Loucy (cell line): ENCODE results near the gene IRF2BP1.

Experiments used
- CTCF ChIP-seq: fragments of 200-600 bp; sonication (generic); conservative IDR thresholded peaks from 2 replicates; pipeline ENCODE4 v1.5.1; 2014; ENCODE audit warnings: mild to moderate bottlenecking, antibody characterized with exemption, low read length
- EZH2phosphoT487 ChIP-seq: fragments of 200-600 bp; IDR thresholded peaks from 2 replicates; pipeline ENCODE4 v1.6.1; 2018; ENCODE audit warnings: antibody characterized with exemption, mild to moderate bottlenecking, moderate library complexity, borderline replicate concordance

GRCh38 chr19:45897261-45897812, 11.4 kb upstream of the IRF2BP1 start:
- no peak for TF ChIP-seq CTCF
- TF ChIP-seq EZH2phosphoT487 = no peak
